Activated CD8-positive, alpha-beta memory T cell treated with anti-CD3 and anti-CD28 coated beads, Interleukin-2, amount 50 U/mL, for 24 hours (primary cell): ENCODE data around the gene NAALADL2.
"Not testable (repeated sequence)": the region's sequence is repeated elsewhere in the genome, so short reads cannot be mapped to it uniquely, and the experiment has no call there.

Experiments
- DNase-seq: peaks from one replicate; pipeline ENCODE4 v3.0.0-alpha.2; 2020; ENCODE audit errors: extremely low read depth

The NAALADL2 gene

GRCh38 chr3:175358935-175359334 lies 499.8 kb downstream of the NAALADL2 start:
- no peak for DNase-seq

GRCh38 chr3:175370426-175370825 lies 511.3 kb downstream of the NAALADL2 start:
- DNase-seq: not testable (repeated sequence)

GRCh38 chr3:175371187-175371586 lies 512.1 kb downstream of the NAALADL2 start:
- not testable (repeated sequence) for DNase-seq

GRCh38 chr3:175374705-175375104 lies 515.6 kb downstream of the NAALADL2 start:
- no peak for DNase-seq

- no peak for DNase-seq
Observed at GRCh38 chr3:175378348-175378747, 519.2 kb downstream of the NAALADL2 start.

- no peak for DNase-seq
Observed at GRCh38 chr3:175381685-175382084, 522.6 kb downstream of the NAALADL2 start.

- DNase-seq: no peak
Observed at GRCh38 chr3:175383371-175383770, 524.2 kb downstream of the NAALADL2 start.

- DNase-seq: no peak
Observed at GRCh38 chr3:175383813-175384212, 524.7 kb downstream of the NAALADL2 start.

- DNase-seq: no peak
Observed at GRCh38 chr3:175384569-175384968, 525.4 kb downstream of the NAALADL2 start.

- DNase-seq: no peak
Observed at GRCh38 chr3:175386630-175387029, 527.5 kb downstream of the NAALADL2 start.

- no peak for DNase-seq
Observed at GRCh38 chr3:175389560-175389959, 530.4 kb downstream of the NAALADL2 start.

- no peak for DNase-seq
Observed at GRCh38 chr3:175391601-175392000, 532.5 kb downstream of the NAALADL2 start.

GRCh38 chr3:175392653-175393052 lies 533.5 kb downstream of the NAALADL2 start:
- DNase-seq: no peak

- no peak for DNase-seq
Observed at GRCh38 chr3:175397372-175397771, 538.2 kb downstream of the NAALADL2 start.

- DNase-seq: no peak
Observed at GRCh38 chr3:175398676-175399075, 539.5 kb downstream of the NAALADL2 start.

GRCh38 chr3:175399156-175399840 lies 540.2 kb downstream of the NAALADL2 start:
- no peak for DNase-seq

- DNase-seq: no peak
Observed at GRCh38 chr3:175404027-175404426, 544.9 kb downstream of the NAALADL2 start.

GRCh38 chr3:175404621-175405020 lies 545.5 kb downstream of the NAALADL2 start:
- DNase-seq: no peak

GRCh38 chr3:175410251-175410650 lies 551.1 kb downstream of the NAALADL2 start:
- DNase-seq: no peak

- no peak for DNase-seq
Observed at GRCh38 chr3:175411405-175411804, 552.3 kb downstream of the NAALADL2 start.

GRCh38 chr3:175411946-175412345 lies 552.8 kb downstream of the NAALADL2 start:
- DNase-seq: no peak

- no peak for DNase-seq
Observed at GRCh38 chr3:175413926-175414325, 554.8 kb downstream of the NAALADL2 start.

- no peak for DNase-seq
Observed at GRCh38 chr3:175416600-175416999, 557.5 kb downstream of the NAALADL2 start.

- DNase-seq: no peak
Observed at GRCh38 chr3:175417426-175417825, 558.3 kb downstream of the NAALADL2 start.
